ENCODE results near the gene SRRM3. TPM values are rescaled to one million over a fixed set of nuclear protein-coding genes. Genes with fewer than 3 reads are reported as not detected.

SRRM3 gene
- total RNA-seq, 1 experiment from 2014 or later = 0.74 TPM

GRCh38 chr7:76325811-76326210 is 124.1 kb downstream of the SRRM3 start:
- Histone ChIP-seq H3K4me2 (no peak overlapping the region), H3K4me1 (replicated peaks; ENCODE audit: insufficient read depth) (no peaks in the 10 kb centered on the region), H3K27ac (no peak overlapping the region), H3K79me2 (ENCODE audit: low read depth) (peaks cover 77% of the 10 kb centered on the region), H4K20me1 (ENCODE audit: insufficient read depth) (peaks cover 74% of the 10 kb centered on the region), H3K27me3 (ENCODE audit: insufficient read depth, low read depth) (no peaks in the 10 kb centered on the region), H3K9me2 (ENCODE audit: insufficient read depth) (no peaks in the 10 kb centered on the region), H2AFZ (no peak overlapping the region), H3K4me3 (no peak overlapping the region), H3F3A (ENCODE audit: insufficient read depth, low read depth) (peaks cover 75% of the 10 kb centered on the region), H3K36me3 (ENCODE audit: low read depth) (peaks cover 25% of the 10 kb centered on the region), H3K9me3 (ENCODE audit: insufficient read depth, low read depth) (no peaks in the 10 kb centered on the region)
- intact Hi-C loops (cut with micrococcal nuclease; ENCODE audit: unreplicated experiment) = no loop called here
- TF ChIP-seq CTCF (conservative IDR thresholded peaks at IDR 0.05) (no peak), EZH2 (IDR thresholded peaks at IDR 0.05; ENCODE audit: low read depth) (no peak)
- no TSS peak for BruUV-seq (replicated peaks)
- ChIA-PET CTCF (no interaction called here), POLR2A (ENCODE audit: unreplicated experiment) (interaction anchor here (0.6 kb wide), 1 partner anchor 88 kb away, joined by 8 read pairs; no protein-coding TSS in a partner anchor)
- DNase-seq = no peak

- Histone ChIP-seq H3K36me3 (ENCODE audit: low read depth) (peaks cover 25% of the 10 kb centered on the region), H3F3A (ENCODE audit: insufficient read depth, low read depth) (peaks cover 71% of the 10 kb centered on the region), H4K20me1 (ENCODE audit: insufficient read depth) (peaks cover 83% of the 10 kb centered on the region), H3K27ac (no peak overlapping the region), H3K4me1 (replicated peaks; ENCODE audit: insufficient read depth) (no peaks in the 10 kb centered on the region), H3K9me2 (ENCODE audit: insufficient read depth) (no peaks in the 10 kb centered on the region), H3K27me3 (ENCODE audit: insufficient read depth, low read depth) (no peaks in the 10 kb centered on the region), H3K9me3 (ENCODE audit: insufficient read depth, low read depth) (no peaks in the 10 kb centered on the region), H3K79me2 (ENCODE audit: low read depth) (peaks cover 86% of the 10 kb centered on the region), H3K4me3 (no peak overlapping the region), H3K4me2 (no peak overlapping the region), H2AFZ (no peak overlapping the region)
- CTCF ChIA-PET = interaction anchor here (0.7 kb wide), 1 partner anchor 240 kb away, joined by 7 read pairs; no protein-coding TSS in a partner anchor
- TF ChIP-seq CTCF (conservative IDR thresholded peaks at IDR 0.05) = no peak
- TF ChIP-seq EZH2 (IDR thresholded peaks at IDR 0.05; ENCODE audit: low read depth) = no peak
- intact Hi-C loops (cut with micrococcal nuclease; ENCODE audit: unreplicated experiment) = no loop called here
- POLR2A ChIA-PET (ENCODE audit: unreplicated experiment) = interaction anchor here (0.6 kb wide), 1 partner anchor 9 kb away, joined by 4 read pairs; no protein-coding TSS in a partner anchor
- DNase-seq = no peak
- BruUV-seq (replicated peaks) = no TSS peak
These were observed 125.0 kb downstream of the SRRM3 start for GRCh38 chr7:76326646-76327233.

- Histone ChIP-seq H2AFZ (no peak overlapping the region), H3K4me3 (no peak overlapping the region), H3K4me1 (replicated peaks; ENCODE audit: insufficient read depth) (no peaks in the 10 kb centered on the region), H4K20me1 (ENCODE audit: insufficient read depth) (peaks cover 92% of the 10 kb centered on the region), H3F3A (ENCODE audit: insufficient read depth, low read depth) (peaks cover 73% of the 10 kb centered on the region), H3K9me2 (ENCODE audit: insufficient read depth) (no peaks in the 10 kb centered on the region), H3K4me2 (no peak overlapping the region), H3K79me2 (ENCODE audit: low read depth) (peaks cover 95% of the 10 kb centered on the region), H3K9me3 (ENCODE audit: insufficient read depth, low read depth) (no peaks in the 10 kb centered on the region), H3K27ac (no peak overlapping the region), H3K36me3 (ENCODE audit: low read depth) (peaks cover 25% of the 10 kb centered on the region), H3K27me3 (ENCODE audit: insufficient read depth, low read depth) (no peaks in the 10 kb centered on the region)
- intact Hi-C loops (cut with micrococcal nuclease; ENCODE audit: unreplicated experiment) = no loop called here
- BruUV-seq (replicated peaks) = no TSS peak
- POLR2A ChIA-PET (ENCODE audit: unreplicated experiment) = no interaction called here
- no peak for TF ChIP-seq EZH2 (IDR thresholded peaks at IDR 0.05; ENCODE audit: low read depth)
- no peak for DNase-seq
- CTCF ChIA-PET = interaction anchor here (0.7 kb wide), 1 partner anchor 239 kb away, joined by 7 read pairs; no protein-coding TSS in a partner anchor
These were observed 125.9 kb downstream of the SRRM3 start for GRCh38 chr7:76327610-76328009.

All from PC-9 (cell line).